ENCODE measurements around the gene LIPT2.

DNA sequence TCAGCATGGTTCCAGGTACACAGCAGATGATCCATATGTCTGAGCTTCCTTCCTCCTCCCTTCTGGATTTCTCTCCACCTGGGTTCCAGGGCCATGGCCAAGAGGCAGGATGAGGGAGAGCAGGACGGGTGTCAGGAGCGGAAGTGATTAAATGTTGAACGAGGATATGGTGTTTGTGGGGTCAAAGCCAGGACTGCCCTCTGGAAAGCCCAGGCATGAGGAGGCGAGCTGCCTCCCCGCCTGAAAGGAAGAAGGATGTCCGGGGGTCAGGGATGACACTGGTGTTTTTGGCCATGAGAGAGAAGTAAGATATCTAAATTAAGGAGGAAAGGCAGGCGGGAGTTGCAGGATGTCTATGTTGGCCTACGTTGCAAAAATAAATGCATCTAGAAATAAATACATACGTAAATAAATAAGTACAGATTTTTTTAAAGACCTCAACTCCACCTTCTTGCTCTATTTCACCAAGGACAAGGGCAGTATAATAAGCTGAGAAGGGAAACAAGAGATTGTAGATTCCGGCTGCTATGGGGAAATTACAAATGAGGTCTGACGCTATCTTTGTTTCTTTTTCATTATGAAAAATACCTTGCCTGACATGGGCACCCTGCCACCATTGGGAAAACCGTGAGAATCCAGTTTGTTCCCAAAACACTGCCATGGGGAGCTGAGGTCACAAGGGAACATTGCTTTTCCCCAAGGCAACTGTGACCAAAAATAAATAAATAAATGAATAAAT, 27.6 kb upstream of the LIPT2 start:
- TF ChIP-seq CEBPB (IDR thresholded peaks at IDR 0.05), result no peak
- TF ChIP-seq TEAD4 (IDR thresholded peaks at IDR 0.05), result no peak
- no peak for TF ChIP-seq REST (IDR thresholded peaks at IDR 0.05; ENCODE audit: low read depth)
- no peak for TF ChIP-seq NFIC (IDR thresholded peaks at IDR 0.05)
- no peak for TF ChIP-seq FOXM1 (IDR thresholded peaks at IDR 0.05; ENCODE audit: borderline replicate concordance, low read depth)

Measured in Ishikawa (cell line).